CD4-positive, alpha-beta memory T cell (primary cell): ENCODE data around the gene TUBGCP3. TPM values are rescaled to one million over a fixed set of nuclear protein-coding genes. Genes with fewer than 3 reads are reported as not detected.

Experiments
- CTCF ChIA-PET: fragments of 350-600 bp; sonication (Branson Sonifier 250); formaldehyde crosslinking; loops from one replicate; lab custom pipeline; 2021; ENCODE audit warnings: inconsistent platforms; ENCODE audit not compliant: partially characterized antibody; lab: Charles Lee
- POLR2A ChIA-PET: fragments of 350-600 bp; sonication (Branson Sonifier 250); formaldehyde crosslinking; loops from one replicate; lab custom pipeline; 2021; ENCODE audit not compliant: partially characterized antibody; lab: Charles Lee
- DNase-seq, 5 donors: peaks; one replicate each; pipeline versions ENCODE4 v3.0.0 to v3.0.0-alpha.2; 2020 to 2022; ENCODE audit warnings: mixed read lengths in 1 of 5
- H3K27ac ChIP-seq: one replicate; pipeline ENCODE4 v1.7.0; 2013; ENCODE audit warnings: low read depth, low read length
- H3K27me3 ChIP-seq: 2 replicates; pipeline ENCODE4 v1.7.0; 2013; ENCODE audit warnings: mild to moderate bottlenecking, low read length, moderate library complexity; ENCODE audit not compliant: insufficient read depth
- H3K36me3 ChIP-seq: 2 replicates; pipeline ENCODE4 v1.7.0; 2013; ENCODE audit warnings: mild to moderate bottlenecking, low read length, moderate library complexity; ENCODE audit not compliant: insufficient read depth
- H3K4me1 ChIP-seq: 2 replicates; pipeline ENCODE4 v1.7.0; 2013; ENCODE audit warnings: mild to moderate bottlenecking, low read length, moderate library complexity; ENCODE audit not compliant: insufficient read depth
- H3K4me3 ChIP-seq, 2 donors: one replicate each; pipeline ENCODE4 v1.7.0; 2013; ENCODE audit warnings: low read length in 2 of 2, mild to moderate bottlenecking in 1 of 2
- H3K9me3 ChIP-seq, 2 donors: one replicate each; pipeline ENCODE4 v1.7.0; 2013; ENCODE audit warnings: low read length in 2 of 2, control low read depth in 1 of 2; ENCODE audit not compliant: control insufficient read depth in 1 of 2
- H3K27ac Mint-ChIP-seq, 7 donors: one replicate each; pipeline ENCODE4 v1.8.0; 2020 to 2021; ENCODE audit warnings: mixed read lengths in 7 of 7, mild to moderate bottlenecking in 6 of 7, inconsistent platforms in 3 of 7, moderate library complexity in 3 of 7
- H3K27me3 Mint-ChIP-seq, 2 donors: one replicate each; pipeline ENCODE4 v1.8.0; 2020 to 2021; ENCODE audit warnings: mixed read lengths in 2 of 2
- H3K36me3 Mint-ChIP-seq, 2 donors: one replicate each; pipeline ENCODE4 v1.8.0; 2020 to 2021; ENCODE audit warnings: mixed read lengths in 2 of 2, inconsistent platforms in 1 of 2, mild to moderate bottlenecking in 1 of 2
- H3K4me1 Mint-ChIP-seq, 4 donors: one replicate each; pipeline ENCODE4 v1.8.0; 2020 to 2021; ENCODE audit warnings: mixed read lengths in 4 of 4, mild to moderate bottlenecking in 1 of 4
- H3K4me3 Mint-ChIP-seq, 8 donors: one replicate each; pipeline ENCODE4 v1.8.0; 2020 to 2021; ENCODE audit warnings: mixed read lengths in 8 of 8, mild to moderate bottlenecking in 7 of 8, moderate library complexity in 6 of 8, inconsistent platforms in 3 of 8
- H3K9me3 Mint-ChIP-seq, 8 donors: one replicate each; pipeline ENCODE4 v1.8.0; 2020 to 2021; ENCODE audit warnings: mixed read lengths in 8 of 8, mild to moderate bottlenecking in 5 of 8, inconsistent platforms in 3 of 8, moderate library complexity in 1 of 8
- intact Hi-C: fragments of 100-400 bp; cut with micrococcal nuclease; formaldehyde crosslinking; loops from one replicate; pipeline ENCODE4 v1.15.1; 2023
- polyA plus RNA-seq, 2 donors: library from polyadenylated mRNA; unstranded; fragments of 300-500 nt; fragmentation: Illumina TruSeq; gene quantifications; one replicate each; pipeline ENCODE4 v1.2.3, GENCODE V29; 2021
- total RNA-seq, 2 experiments: library from RNA; stranded (reverse); gene quantifications; one replicate each; pipeline ENCODE4 v1.2.3, GENCODE V29; 2021

TUBGCP3 gene
- total and polyA plus RNA-seq, 4 experiments from 2014 or later = 13.1 to 43.7 (median 29.1) TPM

GRCh38 chr13:112479389-112479788, 108.6 kb downstream of the TUBGCP3 start:
- no peak for DNase-seq
- intact Hi-C loops = no loop called here
- Mint-ChIP-seq H3K27me3 (no peaks in the 10 kb centered on the region), H3K36me3 (peaks cover 2 to 3% of the 10 kb centered on the region in 2 donors), H3K27ac (no peak overlapping the region), H3K4me1 (no peaks in the 10 kb centered on the region), H3K9me3 (peaks cover 0 to 7% (median 2%) of the 10 kb centered on the region in 8 donors), H3K4me3 (no peak overlapping the region)
- no peaks in the 10 kb centered on the region for H3K27me3 ChIP-seq
- no peaks in the 10 kb centered on the region for H3K9me3 ChIP-seq
- H3K4me3 ChIP-seq = no peak overlapping the region
- POLR2A ChIA-PET = no interaction called here
- H3K27ac ChIP-seq = no peak overlapping the region
- CTCF ChIA-PET = no interaction called here
- H3K36me3 ChIP-seq = no peaks in the 10 kb centered on the region
- no peaks in the 10 kb centered on the region for H3K4me1 ChIP-seq

GRCh38 chr13:112477070-112477619, 110.8 kb downstream of the TUBGCP3 start:
- DNase-seq = no peak
- Histone ChIP-seq H3K4me1 (no peaks in the 10 kb centered on the region), H3K36me3 (no peaks in the 10 kb centered on the region), H3K9me3 (no peaks in the 10 kb centered on the region), H3K4me3 (no peak overlapping the region), H3K27me3 (no peaks in the 10 kb centered on the region), H3K27ac (no peak overlapping the region)
- Mint-ChIP-seq H3K27me3 (no peaks in the 10 kb centered on the region), H3K36me3 (no peaks in the 10 kb centered on the region), H3K27ac (no peak overlapping the region), H3K4me1 (no peaks in the 10 kb centered on the region), H3K9me3 (peaks cover under 1 to 9% (median 4%) of the 10 kb centered on the region in 8 donors), H3K4me3 (no peak overlapping the region)
- ChIA-PET POLR2A (no interaction called here), CTCF (no interaction called here)
- intact Hi-C loops = no loop called here

GRCh38 chr13:112475889-112476288, 112.1 kb downstream of the TUBGCP3 start:
- no peak overlapping the region for H3K4me3 ChIP-seq
- Mint-ChIP-seq H3K27ac (no peak overlapping the region), H3K27me3 (no peaks in the 10 kb centered on the region), H3K4me3 (no peak overlapping the region), H3K36me3 (peaks cover 0 to 4% of the 10 kb centered on the region in 2 donors), H3K9me3 (peaks cover 0 to 10% (median 5%) of the 10 kb centered on the region in 8 donors), H3K4me1 (no peaks in the 10 kb centered on the region)
- H3K9me3 ChIP-seq = no peaks in the 10 kb centered on the region
- intact Hi-C loops = no loop called here
- H3K4me1 ChIP-seq = no peaks in the 10 kb centered on the region
- H3K27me3 ChIP-seq = no peaks in the 10 kb centered on the region
- no peak for DNase-seq
- POLR2A ChIA-PET = no interaction called here
- no peaks in the 10 kb centered on the region for H3K36me3 ChIP-seq
- H3K27ac ChIP-seq = no peak overlapping the region
- CTCF ChIA-PET = no interaction called here

DNA sequence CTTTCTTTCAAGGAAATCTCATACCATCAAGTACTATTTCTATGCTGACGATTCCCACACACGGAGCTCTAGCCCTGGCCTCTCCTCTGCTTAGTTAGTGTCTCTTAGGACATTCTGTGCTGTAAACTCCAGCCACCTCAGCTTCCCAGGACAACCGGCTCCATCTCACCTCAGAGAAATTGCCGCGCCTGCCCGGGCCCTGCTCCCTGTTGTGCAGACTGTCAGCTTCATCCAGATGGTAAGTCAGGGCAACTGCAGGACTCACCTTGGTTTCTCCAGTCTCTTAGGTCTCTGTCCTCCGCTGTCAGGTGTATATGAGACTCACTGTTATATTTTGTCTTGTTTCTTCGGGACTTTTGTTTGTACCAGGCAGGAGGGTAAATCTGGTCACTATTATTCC, 113.1 kb downstream of the TUBGCP3 start:
- Histone ChIP-seq H3K27me3 (no peaks in the 10 kb centered on the region), H3K36me3 (no peaks in the 10 kb centered on the region), H3K4me1 (no peaks in the 10 kb centered on the region), H3K9me3 (no peaks in the 10 kb centered on the region), H3K4me3 (no peak overlapping the region), H3K27ac (no peak overlapping the region)
- ChIA-PET POLR2A (no interaction called here), CTCF (no interaction called here)
- no peak for DNase-seq
- no peak overlapping the region for H3K27ac Mint-ChIP-seq
- no peaks in the 10 kb centered on the region for H3K27me3 Mint-ChIP-seq
- H3K4me1 Mint-ChIP-seq = no peaks in the 10 kb centered on the region
- peaks cover 0 to 8% of the 10 kb centered on the region in 2 donors for H3K36me3 Mint-ChIP-seq
- H3K9me3 Mint-ChIP-seq = peaks cover 0 to 10% (median 5%) of the 10 kb centered on the region in 8 donors
- H3K4me3 Mint-ChIP-seq = no peak overlapping the region
- intact Hi-C loops = no loop called here

GRCh38 chr13:112473818-112474217, 114.1 kb downstream of the TUBGCP3 start:
- H3K27me3 Mint-ChIP-seq = no peaks in the 10 kb centered on the region
- Histone ChIP-seq H3K27ac (no peak overlapping the region), H3K4me1 (no peaks in the 10 kb centered on the region), H3K36me3 (no peaks in the 10 kb centered on the region), H3K27me3 (no peaks in the 10 kb centered on the region), H3K4me3 (no peak overlapping the region), H3K9me3 (no peaks in the 10 kb centered on the region)
- no peak overlapping the region for H3K27ac Mint-ChIP-seq
- intact Hi-C loops = no loop called here
- ChIA-PET POLR2A (no interaction called here), CTCF (no interaction called here)
- no peak for DNase-seq
- H3K4me1 Mint-ChIP-seq = no peaks in the 10 kb centered on the region
- H3K9me3 Mint-ChIP-seq = peaks cover 0 to 10% (median 5%) of the 10 kb centered on the region in 8 donors
- no peak overlapping the region for H3K4me3 Mint-ChIP-seq
- peaks cover 0 to 9% of the 10 kb centered on the region in 2 donors for H3K36me3 Mint-ChIP-seq

GRCh38 chr13:112469071-112469745, 118.7 kb downstream of the TUBGCP3 start:
- Mint-ChIP-seq H3K27me3 (no peaks in the 10 kb centered on the region), H3K4me1 (no peaks in the 10 kb centered on the region), H3K27ac (no peak overlapping the region), H3K36me3 (peaks cover 0 to 9% of the 10 kb centered on the region in 2 donors), H3K9me3 (peaks cover 0 to 10% (median 6%) of the 10 kb centered on the region in 8 donors), H3K4me3 (no peak overlapping the region)
- POLR2A ChIA-PET = no interaction called here
- Histone ChIP-seq H3K27ac (no peak overlapping the region), H3K36me3 (no peaks in the 10 kb centered on the region), H3K4me1 (no peaks in the 10 kb centered on the region), H3K9me3 (no peaks in the 10 kb centered on the region), H3K27me3 (no peaks in the 10 kb centered on the region), H3K4me3 (no peak overlapping the region)
- CTCF ChIA-PET = no interaction called here
- intact Hi-C loops = no loop called here
- no peak for DNase-seq

GRCh38 chr13:112468069-112468468, 119.9 kb downstream of the TUBGCP3 start:
- intact Hi-C loops = no loop called here
- Histone ChIP-seq H3K27me3 (no peaks in the 10 kb centered on the region), H3K36me3 (no peaks in the 10 kb centered on the region), H3K9me3 (no peaks in the 10 kb centered on the region), H3K27ac (no peak overlapping the region), H3K4me1 (no peaks in the 10 kb centered on the region), H3K4me3 (no peak overlapping the region)
- no peaks in the 10 kb centered on the region for H3K4me1 Mint-ChIP-seq
- no peak for DNase-seq
- no peak overlapping the region for H3K4me3 Mint-ChIP-seq
- peaks cover 0 to 10% (median 7%) of the 10 kb centered on the region in 8 donors for H3K9me3 Mint-ChIP-seq
- H3K27me3 Mint-ChIP-seq = no peaks in the 10 kb centered on the region
- ChIA-PET POLR2A (no interaction called here), CTCF (no interaction called here)
- H3K27ac Mint-ChIP-seq = no peak overlapping the region
- peaks cover 0 to 9% of the 10 kb centered on the region in 2 donors for H3K36me3 Mint-ChIP-seq
